Spleen (tissue), 7 donors: ENCODE data around the gene RTN4R.

Experiments
- CTCF ChIP-seq, 11 experiments: fragments of 200-600 bp in 7 of 11; fragments of 450-650 bp in 4 of 11; sonication (generic) in 4 of 11; IDR thresholded peaks in 8 of 11; conservative IDR thresholded peaks in 3 of 11; 1 replicate in 7 of 11; 2 replicates in 4 of 11; pipeline versions ENCODE4 v1.4.0 to v1.8.0; 2016 to 2021; ENCODE audit warnings: antibody characterized with exemption in 11 of 11, inconsistent platforms in 4 of 11, mild to moderate bottlenecking in 1 of 11
- POLR2A ChIP-seq, 3 donors: fragments of 450-650 bp; IDR thresholded peaks; one replicate each; pipeline ENCODE4 v1.5.1; 2017; ENCODE audit warnings: antibody characterized with exemption in 3 of 3, mild to moderate bottlenecking in 1 of 3
- donor health status: DM: no; HTN: no; CAD: no; lungs with moderate emphysema.
- donor health status: DM: no; HTN: no; CAD: no.
- donor health status: DM: no; HTN: no; CAD: no.

- no peak for TF ChIP-seq CTCF (IDR thresholded peaks at IDR 0.05 in 8 of 11, conservative IDR thresholded peaks at IDR 0.05 in 3 of 11)
- no peak for TF ChIP-seq POLR2A (IDR thresholded peaks at IDR 0.05)
These were observed 38.0 kb downstream of the RTN4R start for GRCh38 chr22:20229916-20230775.
